GM12872 (cell line): ENCODE measurements around the gene MET.

Experiments used
- TF ChIP-seq, protein P1 (sequence below): IDR thresholded peaks from 3 replicates; pipeline ENCODE4 v1.5.1; 2011; ENCODE audit warnings: low read depth, mild to moderate bottlenecking, low read length, moderate library complexity; ENCODE audit not compliant: insufficient read depth

MET gene

GRCh38 chr7:116786791-116787443, 114.9 kb downstream of the MET start:
- TF ChIP-seq, protein P1, sequence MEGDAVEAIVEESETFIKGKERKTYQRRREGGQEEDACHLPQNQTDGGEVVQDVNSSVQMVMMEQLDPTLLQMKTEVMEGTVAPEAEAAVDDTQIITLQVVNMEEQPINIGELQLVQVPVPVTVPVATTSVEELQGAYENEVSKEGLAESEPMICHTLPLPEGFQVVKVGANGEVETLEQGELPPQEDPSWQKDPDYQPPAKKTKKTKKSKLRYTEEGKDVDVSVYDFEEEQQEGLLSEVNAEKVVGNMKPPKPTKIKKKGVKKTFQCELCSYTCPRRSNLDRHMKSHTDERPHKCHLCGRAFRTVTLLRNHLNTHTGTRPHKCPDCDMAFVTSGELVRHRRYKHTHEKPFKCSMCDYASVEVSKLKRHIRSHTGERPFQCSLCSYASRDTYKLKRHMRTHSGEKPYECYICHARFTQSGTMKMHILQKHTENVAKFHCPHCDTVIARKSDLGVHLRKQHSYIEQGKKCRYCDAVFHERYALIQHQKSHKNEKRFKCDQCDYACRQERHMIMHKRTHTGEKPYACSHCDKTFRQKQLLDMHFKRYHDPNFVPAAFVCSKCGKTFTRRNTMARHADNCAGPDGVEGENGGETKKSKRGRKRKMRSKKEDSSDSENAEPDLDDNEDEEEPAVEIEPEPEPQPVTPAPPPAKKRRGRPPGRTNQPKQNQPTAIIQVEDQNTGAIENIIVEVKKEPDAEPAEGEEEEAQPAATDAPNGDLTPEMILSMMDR, result peak; percentile 69

DNA sequence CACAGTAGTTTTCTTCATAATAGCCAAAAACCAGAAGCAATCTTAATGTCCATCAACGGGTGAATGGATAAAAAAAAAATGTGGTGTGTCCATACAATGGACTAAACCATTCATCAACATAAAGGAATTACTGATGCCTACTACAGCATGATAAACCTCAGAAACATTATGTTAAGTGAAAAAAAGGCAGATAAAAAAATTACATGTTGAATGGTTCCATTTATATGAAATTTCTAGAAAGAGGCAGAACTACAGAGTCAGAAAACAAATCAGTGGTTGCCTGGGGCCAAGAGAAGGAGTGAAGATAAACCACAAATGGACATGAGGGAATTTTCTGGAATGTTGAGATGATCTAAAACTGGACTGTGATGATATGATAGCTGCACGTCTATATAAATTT, 115.9 kb downstream of the MET start:
- TF ChIP-seq, protein P1, result no peak

DNA sequence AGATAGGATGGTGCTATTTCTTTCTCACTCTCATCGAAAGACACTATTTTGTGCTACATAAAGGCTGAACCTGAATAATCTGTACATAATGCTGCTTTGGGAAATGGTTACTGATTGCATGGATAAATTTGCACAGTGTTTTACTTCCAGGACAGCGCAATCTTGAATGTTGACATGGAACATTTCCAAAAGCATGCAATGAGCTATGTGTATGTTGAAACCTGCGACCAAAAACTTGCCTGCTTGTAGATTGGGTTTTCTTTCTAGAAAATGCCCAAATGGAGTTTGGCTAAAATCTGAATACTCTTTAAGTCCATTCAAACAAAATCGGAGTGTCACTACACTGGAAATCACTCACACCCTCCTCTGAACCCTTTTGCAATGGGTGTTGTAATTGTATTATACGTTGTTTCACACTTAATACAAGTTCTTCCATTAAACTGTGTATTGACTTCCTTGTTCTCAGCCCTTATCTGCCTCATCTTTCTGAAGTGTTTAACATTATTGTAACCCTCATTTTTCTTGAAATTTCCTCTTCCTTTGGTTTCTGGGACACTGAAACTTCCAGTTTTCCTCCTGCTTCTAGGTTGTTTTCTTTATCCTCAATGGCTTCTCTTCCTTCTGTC, 116.7 kb downstream of the MET start:
- TF ChIP-seq, protein P1, result no peak

DNA sequence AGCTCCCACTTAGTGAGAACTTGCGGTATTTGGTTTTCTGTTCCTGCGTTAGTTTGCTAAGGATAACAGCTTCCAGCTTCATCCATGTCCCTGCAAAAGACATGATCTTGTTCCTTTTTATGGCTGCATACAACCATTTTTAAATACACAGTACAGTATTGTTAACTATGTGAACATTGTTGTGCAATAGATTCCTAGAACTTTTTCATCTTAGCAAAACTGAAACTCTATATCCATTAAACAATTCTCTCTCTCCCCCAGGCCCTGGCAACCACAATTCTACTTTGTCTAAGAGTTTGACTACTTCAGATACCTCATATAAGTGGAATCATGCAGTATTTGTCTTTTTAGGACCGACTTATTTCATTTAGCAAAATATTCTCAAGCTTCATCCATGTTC, 118.0 kb downstream of the MET start:
- TF ChIP-seq, protein P1, result no peak

GRCh38 chr7:116792813-116793212, 120.8 kb downstream of the MET start:
- TF ChIP-seq, protein P1, result no peak

- TF ChIP-seq, protein P1, result no peak
These were observed 121.9 kb downstream of the MET start for GRCh38 chr7:116793795-116794340.

- TF ChIP-seq, protein P1, result no peak
These were observed 124.5 kb downstream of the MET start for GRCh38 chr7:116796471-116796870.
